ENCODE data around the gene RNU7-1. TPM values are rescaled to one million over a fixed set of nuclear protein-coding genes. Genes with fewer than 3 reads are reported as not detected.
A peak's percentile ranks its signal among the peaks of the same experiment; 100 is the strongest.

RNU7-1 gene
- polyA plus RNA-seq, 3 donors: not detected

GRCh38 chr12:6981152-6982052 lies 37.8 kb downstream of the RNU7-1 start:
- H3K27ac ChIP-seq (ENCODE audit: low read depth in 1 of 2, low read length in 2 of 2): no peak overlapping the region
- H3K27ac Mint-ChIP-seq: no peak overlapping the region
- no peak overlapping the region for H3K4me2 ChIP-seq (replicated peaks; ENCODE audit: extremely low read depth, low read length, poor library complexity, severe bottlenecking)
- no peak for DNase-seq
- no peaks in the 10 kb centered on the region for H3K27me3 ChIP-seq (ENCODE audit: control insufficient read depth in 2 of 2, insufficient read depth in 2 of 2, low read length in 2 of 2)
- no peak overlapping the region for H3K4me3 ChIP-seq (replicated peaks in 1 of 3; ENCODE audit: low read depth in 2 of 3, low read length in 3 of 3)
- H3K36me3 Mint-ChIP-seq: peaks cover 74 to 89% of the 10 kb centered on the region in 2 donors
- peaks cover 1% of the 10 kb centered on the region for H3K4me1 Mint-ChIP-seq
- no peaks in the 10 kb centered on the region for H3K4me1 ChIP-seq (ENCODE audit: control insufficient read depth in 1 of 2, insufficient read depth in 2 of 2, low read length in 2 of 2)
- H4K20me1 ChIP-seq (ENCODE audit: insufficient read depth, low read length): no peaks in the 10 kb centered on the region
- H3K27me3 Mint-ChIP-seq (ENCODE audit: low read depth in 3 of 3): no peaks in the 10 kb centered on the region
- TF ChIP-seq CTCF (IDR thresholded peaks at IDR 0.05): no peak
- H3K9me3 ChIP-seq (replicated peaks in 1 of 2; ENCODE audit: control insufficient read depth in 1 of 2, insufficient read depth in 1 of 2, low read length in 2 of 2): no peaks in the 10 kb centered on the region
- no peak overlapping the region for H2AFZ ChIP-seq (ENCODE audit: insufficient read depth, low read depth, low read length, poor library complexity, severe bottlenecking)
- H3K4me3 Mint-ChIP-seq: no peak overlapping the region
- 86% methylated on average over 1 of the region's 10 CpGs for WGBS (ENCODE audit: insufficient coverage)
- H3K36me3 ChIP-seq (replicated peaks in 1 of 2; ENCODE audit: control insufficient read depth in 1 of 2, insufficient read depth in 2 of 2, low read length in 2 of 2): peaks cover 79 to 93% of the 10 kb centered on the region in 2 donors
- H3K9ac ChIP-seq (ENCODE audit: insufficient read depth, low read length, poor library complexity, severe bottlenecking): no peak overlapping the region
- H3K79me2 ChIP-seq (ENCODE audit: insufficient read depth, low read length): peaks cover 4% of the 10 kb centered on the region
- H3K9me3 Mint-ChIP-seq: no peaks in the 10 kb centered on the region
- intact Hi-C loops (cut with micrococcal nuclease): no loop called here

- Histone ChIP-seq H3K79me2 (ENCODE audit: insufficient read depth, low read length) (peaks cover 4% of the 10 kb centered on the region), H4K20me1 (ENCODE audit: insufficient read depth, low read length) (no peaks in the 10 kb centered on the region), H2AFZ (ENCODE audit: insufficient read depth, low read depth, low read length, poor library complexity, severe bottlenecking) (no peak overlapping the region), H3K36me3 (replicated peaks in 1 of 2; ENCODE audit: control insufficient read depth in 1 of 2, insufficient read depth in 2 of 2, low read length in 2 of 2) (peaks cover 72 to 89% of the 10 kb centered on the region in 2 donors), H3K4me1 (ENCODE audit: control insufficient read depth in 1 of 2, insufficient read depth in 2 of 2, low read length in 2 of 2) (no peaks in the 10 kb centered on the region), H3K9me3 (replicated peaks in 1 of 2; ENCODE audit: control insufficient read depth in 1 of 2, insufficient read depth in 1 of 2, low read length in 2 of 2) (no peaks in the 10 kb centered on the region), H3K9ac (ENCODE audit: insufficient read depth, low read length, poor library complexity, severe bottlenecking) (no peak overlapping the region), H3K4me3 (replicated peaks in 1 of 3; ENCODE audit: low read depth in 2 of 3, low read length in 3 of 3) (no peak overlapping the region), H3K27ac (ENCODE audit: low read depth in 1 of 2, low read length in 2 of 2) (no peak overlapping the region), H3K27me3 (ENCODE audit: control insufficient read depth in 2 of 2, insufficient read depth in 2 of 2, low read length in 2 of 2) (no peaks in the 10 kb centered on the region), H3K4me2 (replicated peaks; ENCODE audit: extremely low read depth, low read length, poor library complexity, severe bottlenecking) (no peak overlapping the region)
- no peaks in the 10 kb centered on the region for H3K27me3 Mint-ChIP-seq (ENCODE audit: low read depth in 3 of 3)
- no peak for DNase-seq
- no peak for TF ChIP-seq CTCF (IDR thresholded peaks at IDR 0.05)
- no peak overlapping the region for H3K4me3 Mint-ChIP-seq
- 86% methylated on average over 4 of the region's 7 CpGs for WGBS (ENCODE audit: insufficient coverage)
- peaks cover 1% of the 10 kb centered on the region for H3K4me1 Mint-ChIP-seq
- intact Hi-C loops (cut with micrococcal nuclease): no loop called here
- H3K27ac Mint-ChIP-seq: peak overlapping the region in 1 of 7 donors; percentile 74
- H3K36me3 Mint-ChIP-seq: peaks cover 68 to 88% of the 10 kb centered on the region in 2 donors
- H3K9me3 Mint-ChIP-seq: no peaks in the 10 kb centered on the region
Observed at GRCh38 chr12:6982532-6982931, 38.9 kb downstream of the RNU7-1 start.
